GM12892 (cell line): Measurements from ENCODE around the gene SFT2D3.

Experiments
- POLR2A ChIP-seq: IDR thresholded peaks from 2 replicates; pipeline ENCODE4 v1.6.1; 2011; ENCODE audit warnings: low read depth, low read length, control low read depth
- POLR2AphosphoS5 ChIP-seq: IDR thresholded peaks from 2 replicates; pipeline ENCODE4 v1.6.1; 2011; ENCODE audit warnings: low read depth, low read length, control low read depth
- TAF1 ChIP-seq: IDR thresholded peaks from 2 replicates; pipeline ENCODE4 v1.6.1; 2011; ENCODE audit warnings: low read depth, mild to moderate bottlenecking, control low read depth, low read length, borderline replicate concordance

DNA sequence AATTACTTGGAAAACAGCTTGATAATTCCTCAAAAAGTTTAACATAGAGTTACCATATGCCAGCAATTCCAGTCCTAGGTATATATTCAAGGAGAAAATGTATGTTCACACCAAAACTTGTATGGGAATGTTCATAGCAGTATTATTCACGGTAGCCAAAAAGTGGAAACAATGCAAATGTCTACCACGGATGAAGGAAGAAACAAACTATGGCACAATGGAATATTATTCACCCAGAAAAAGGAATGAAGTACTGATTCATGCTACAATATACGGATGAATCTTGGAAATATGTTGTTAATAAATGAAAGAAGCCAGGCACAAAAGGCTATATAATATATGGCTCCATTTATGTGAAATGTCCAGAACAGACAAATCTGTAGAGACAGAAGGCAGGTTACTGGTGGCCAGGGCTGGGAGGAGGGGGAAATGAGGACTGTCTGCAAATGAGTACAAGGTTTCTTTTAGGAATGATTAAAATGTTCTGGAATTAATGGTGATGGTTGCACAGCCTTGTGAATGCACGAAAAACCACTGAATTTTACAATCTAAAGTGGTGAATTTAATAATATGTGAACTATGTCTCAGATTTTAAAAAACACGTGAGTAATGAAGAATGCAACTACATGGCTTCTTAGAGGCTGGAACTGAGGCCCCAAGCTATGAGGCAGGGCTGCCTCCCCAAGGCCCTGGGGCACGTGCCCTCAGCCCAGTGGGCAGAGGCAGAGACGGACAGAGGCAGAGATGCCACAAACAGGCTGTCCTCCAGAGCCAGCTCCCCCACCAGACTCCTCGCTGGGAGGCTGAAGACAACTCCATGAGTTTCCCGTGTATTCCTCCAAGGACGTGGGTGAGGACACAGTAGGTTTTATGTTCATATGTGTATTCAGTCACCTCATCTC, 31.0 kb upstream of the SFT2D3 start:
- TF ChIP-seq POLR2A (no peak), POLR2AphosphoS5 (no peak), TAF1 (no peak)
